ENCODE measurements around the gene NEK11.

NEK11 gene

GRCh38 chr3:131221731-131222130, 195.1 kb downstream of the NEK11 start:
- H3K4me3 ChIP-seq (ENCODE audit: low read depth, low read length), result no peak overlapping the region

- H3K4me3 ChIP-seq (ENCODE audit: low read depth, low read length), result no peak overlapping the region
These were observed 195.9 kb downstream of the NEK11 start for GRCh38 chr3:131222599-131222998.

DNA sequence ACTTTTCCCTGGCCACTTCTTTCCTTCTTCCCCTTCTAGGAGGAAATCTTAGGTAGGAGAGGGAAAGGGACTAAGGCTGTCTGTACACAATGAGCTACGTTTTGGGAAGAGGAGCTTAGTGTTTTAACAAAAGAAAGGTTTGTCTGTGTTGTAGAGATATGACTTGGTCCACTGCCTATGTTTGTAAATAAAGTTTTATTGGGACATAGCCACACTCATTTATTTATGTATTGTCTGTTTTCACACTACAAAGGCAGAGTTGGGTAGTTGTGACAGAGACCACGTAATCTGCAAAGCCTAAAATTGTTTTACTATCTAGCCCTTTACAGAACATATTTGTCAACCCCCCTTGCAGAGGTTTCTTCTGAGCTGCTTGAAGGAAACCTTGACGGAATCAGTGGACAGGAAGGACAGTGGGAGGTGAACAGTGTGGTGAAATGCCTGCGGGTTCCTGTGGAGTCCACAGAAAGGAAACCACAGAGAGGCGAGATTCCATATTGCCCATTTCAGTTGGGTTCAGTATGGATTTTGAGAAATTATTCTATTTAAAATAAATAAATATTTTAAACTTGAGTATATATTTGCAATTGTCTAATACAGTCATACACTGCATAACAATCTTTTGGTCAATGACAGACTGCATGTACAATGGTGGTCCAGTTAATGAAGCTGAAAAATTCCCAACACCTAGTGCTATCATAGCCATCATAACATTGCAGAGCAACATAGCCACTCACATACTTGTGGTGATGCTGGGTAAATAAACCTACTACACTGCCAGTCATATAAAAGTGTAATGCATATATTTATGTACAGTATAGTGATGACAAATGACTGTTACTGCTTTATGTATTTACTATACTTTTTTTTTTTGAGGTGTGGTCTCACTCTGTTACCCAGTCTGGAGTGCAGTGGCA, 197.0 kb downstream of the NEK11 start:
- H3K4me3 ChIP-seq (ENCODE audit: low read depth, low read length), result no peak overlapping the region

GRCh38 chr3:131224886-131225550, 198.3 kb downstream of the NEK11 start:
- H3K4me3 ChIP-seq (ENCODE audit: low read depth, low read length), result no peak overlapping the region

GRCh38 chr3:131228522-131228921, 201.8 kb downstream of the NEK11 start:
- no peak overlapping the region for H3K4me3 ChIP-seq (ENCODE audit: low read depth, low read length)

- no peak overlapping the region for H3K4me3 ChIP-seq (ENCODE audit: low read depth, low read length)
These were observed 205.2 kb downstream of the NEK11 start for GRCh38 chr3:131231710-131232389.

DNA sequence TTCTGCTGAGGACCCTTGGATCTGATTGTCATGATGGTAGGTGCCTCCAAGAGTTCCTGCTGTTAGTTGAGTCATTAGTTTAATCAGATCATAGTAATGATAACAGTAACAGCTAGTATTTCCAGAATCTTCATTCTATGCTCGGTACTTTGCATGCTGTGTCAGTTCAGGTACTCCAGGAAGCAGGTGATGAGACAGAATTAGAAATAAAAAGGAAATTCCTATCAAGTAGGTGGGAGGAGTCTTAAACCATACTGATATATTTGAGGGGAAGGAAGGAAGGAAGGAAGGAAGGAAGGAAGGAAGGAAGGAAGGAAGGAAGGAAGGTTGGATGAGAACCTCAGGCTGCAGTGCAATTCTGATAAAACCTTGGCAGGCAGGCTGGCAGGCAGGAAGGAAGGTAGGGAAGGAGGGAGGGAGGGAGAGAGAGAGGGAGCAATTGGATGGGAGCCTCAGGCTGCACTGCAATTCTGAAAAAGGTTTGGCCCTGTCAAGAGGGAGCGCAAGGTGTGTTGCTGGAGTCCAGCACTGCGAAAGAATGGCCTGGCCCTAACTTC, 206.1 kb downstream of the NEK11 start:
- H3K4me3 ChIP-seq (ENCODE audit: low read depth, low read length), result no peak overlapping the region

DNA sequence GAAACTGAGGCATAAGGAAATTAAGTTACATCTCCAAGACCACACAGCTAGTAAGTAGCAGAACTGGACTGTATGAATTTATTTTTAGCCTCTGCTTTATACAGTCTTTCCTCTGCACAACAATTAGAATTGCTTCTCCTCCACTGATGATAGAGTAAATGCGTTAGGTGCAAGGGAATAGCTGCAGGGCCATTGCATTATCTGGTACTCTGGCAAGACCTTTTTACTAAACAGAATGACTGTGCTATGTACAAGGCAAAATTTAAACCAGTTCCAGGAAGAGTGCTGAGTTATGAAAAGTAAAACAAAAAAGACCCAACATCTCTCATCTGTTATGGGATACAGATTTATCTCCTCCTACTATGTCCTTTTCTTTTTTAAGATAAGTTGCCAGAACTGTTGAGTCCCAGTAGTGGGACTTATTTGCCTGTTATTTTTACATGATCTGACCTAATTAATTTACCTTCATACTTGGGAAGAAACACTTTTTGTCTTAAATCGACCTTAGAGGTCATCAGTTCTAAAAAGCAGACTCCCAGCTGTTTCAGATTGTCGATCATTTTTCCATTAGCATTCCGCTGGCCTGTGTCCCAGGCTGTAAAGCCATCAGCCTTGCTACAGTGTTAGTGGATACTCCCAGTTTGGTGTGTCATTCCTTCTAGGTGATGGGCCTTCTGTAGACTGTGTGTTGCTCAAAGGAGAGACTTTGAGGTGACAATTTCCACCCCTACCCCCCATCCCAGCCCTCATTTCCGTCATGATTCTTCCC, 207.4 kb downstream of the NEK11 start:
- H3K4me3 ChIP-seq (ENCODE audit: low read depth, low read length), result no peak overlapping the region

DNA sequence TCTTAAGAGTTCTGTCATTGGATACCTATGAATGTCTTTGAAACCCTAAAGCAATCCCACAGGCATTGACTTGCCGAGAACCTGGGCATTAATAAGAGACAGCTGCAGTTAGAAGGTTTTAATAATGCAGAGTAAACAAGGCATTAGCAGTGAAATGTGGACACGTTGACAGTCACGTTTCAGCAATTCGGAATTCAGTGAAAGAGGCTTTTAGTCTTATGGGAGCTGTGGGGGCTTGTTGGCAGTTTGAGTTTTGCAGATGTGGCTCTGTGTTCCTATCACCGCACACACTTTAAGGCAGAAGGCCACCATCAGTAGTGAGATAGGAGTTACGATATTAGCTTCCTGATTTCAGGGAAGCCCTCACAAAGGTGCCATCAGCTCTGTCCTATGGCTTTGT, 209.7 kb downstream of the NEK11 start:
- no peak overlapping the region for H3K4me3 ChIP-seq (ENCODE audit: low read depth, low read length)

DNA sequence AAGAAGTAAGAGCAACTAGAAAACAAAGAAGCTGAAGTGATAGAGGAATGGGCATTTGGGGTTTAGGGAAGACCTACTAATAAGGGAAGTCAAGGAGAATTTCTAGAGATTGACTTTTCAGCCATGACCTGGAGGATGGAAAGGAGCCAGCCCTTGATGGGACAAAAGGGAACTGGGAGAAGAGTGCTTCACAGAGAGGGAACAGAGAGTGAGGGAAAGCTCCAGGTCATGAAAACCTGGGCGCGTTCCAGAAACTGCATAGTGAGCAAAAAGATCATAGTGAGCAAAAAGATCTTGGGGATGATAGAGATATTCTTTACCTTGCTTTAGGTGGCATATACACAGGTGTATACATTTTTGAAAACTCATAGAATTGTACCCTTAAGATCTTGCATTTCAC, 211.8 kb downstream of the NEK11 start:
- H3K4me3 ChIP-seq (ENCODE audit: low read depth, low read length), result no peak overlapping the region

DNA sequence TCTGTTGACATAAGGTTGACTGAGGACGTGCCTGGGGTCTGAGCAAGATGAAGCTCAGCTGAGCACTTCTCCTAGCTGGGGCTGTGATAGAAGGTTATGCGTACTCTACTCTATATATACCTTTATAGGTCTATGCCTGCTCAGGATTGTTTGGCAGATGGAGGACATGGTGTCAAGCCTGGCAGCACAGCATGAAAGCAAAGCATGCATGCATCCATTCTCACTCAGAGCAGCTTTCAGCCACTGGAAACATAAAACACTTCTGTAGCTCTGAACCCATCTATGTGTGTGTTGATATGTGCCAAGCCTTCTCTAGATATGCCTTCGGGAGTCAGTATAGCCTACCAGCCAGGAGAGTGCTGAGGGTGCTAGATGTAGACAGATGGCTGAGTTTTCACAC, 212.6 kb downstream of the NEK11 start:
- H3K4me3 ChIP-seq (ENCODE audit: low read depth, low read length), result no peak overlapping the region

- no peak overlapping the region for H3K4me3 ChIP-seq (ENCODE audit: low read depth, low read length)
These were observed 215.5 kb downstream of the NEK11 start for GRCh38 chr3:131242201-131242600.

- H3K4me3 ChIP-seq (ENCODE audit: low read depth, low read length), result no peak overlapping the region
These were observed 223.8 kb downstream of the NEK11 start for GRCh38 chr3:131250466-131250865.

DNA sequence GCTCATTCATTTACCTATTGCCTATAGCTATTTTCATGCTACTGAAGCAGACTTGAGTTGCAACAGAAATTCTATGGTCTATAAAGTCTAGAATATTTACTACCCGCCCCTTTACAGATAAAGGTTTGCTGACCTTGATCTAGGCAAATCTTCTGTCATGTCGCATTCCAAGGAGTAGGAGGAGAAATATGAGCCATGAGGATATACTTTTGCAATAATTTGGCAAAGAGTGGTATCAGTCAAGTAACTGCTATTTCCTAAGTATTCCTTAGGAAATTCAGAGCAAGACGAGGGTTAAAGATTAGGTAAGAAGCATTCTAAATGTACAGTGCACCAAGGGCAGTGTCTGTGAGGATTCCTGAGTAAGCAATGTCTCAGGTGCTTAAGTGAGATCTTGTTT, 233.8 kb downstream of the NEK11 start:
- no peak overlapping the region for H3K4me3 ChIP-seq (ENCODE audit: low read depth, low read length)

DNA sequence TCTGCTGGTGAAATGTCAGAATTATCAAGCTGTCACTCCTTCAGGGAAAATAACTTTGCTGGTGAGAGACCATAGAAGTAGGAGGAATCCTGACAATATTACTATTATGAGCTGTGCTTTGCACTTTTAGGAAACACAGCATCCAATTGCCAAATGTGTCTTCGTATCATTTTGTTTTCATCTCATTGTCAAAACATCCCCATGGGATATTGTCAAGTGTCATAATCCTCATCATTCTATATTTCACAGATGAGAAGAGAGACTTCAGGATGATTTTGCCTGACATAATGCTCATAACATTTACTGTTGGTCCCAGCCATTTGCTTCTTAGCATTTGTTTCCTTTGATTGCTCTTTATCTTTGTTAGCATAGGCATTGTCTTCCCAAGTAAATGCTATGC, 234.4 kb downstream of the NEK11 start:
- no peak overlapping the region for H3K4me3 ChIP-seq (ENCODE audit: low read depth, low read length)

DNA sequence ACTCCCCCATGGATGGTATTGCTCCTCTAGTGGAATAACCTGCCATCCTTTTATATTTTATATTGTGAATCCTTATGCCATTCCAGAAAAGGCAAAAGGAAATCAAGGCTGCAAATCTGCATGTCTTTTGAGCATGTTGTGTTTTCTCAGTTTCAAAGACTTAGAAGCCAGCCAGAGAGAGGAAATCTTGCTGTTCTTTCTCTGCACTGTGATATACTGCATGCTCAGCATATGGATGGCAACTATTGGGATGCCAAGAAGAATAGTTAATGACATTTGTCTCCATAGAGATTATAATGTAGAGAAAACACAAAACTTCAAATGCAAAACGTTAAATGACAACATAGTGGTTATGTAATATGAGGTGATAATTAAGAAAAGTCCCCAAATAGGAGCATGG, 248.9 kb downstream of the NEK11 start:
- H3K4me3 ChIP-seq (ENCODE audit: low read depth, low read length), result no peak overlapping the region

- no peak overlapping the region for H3K4me3 ChIP-seq (ENCODE audit: low read depth, low read length)
These were observed 251.3 kb downstream of the NEK11 start for GRCh38 chr3:131277836-131278497.

DNA sequence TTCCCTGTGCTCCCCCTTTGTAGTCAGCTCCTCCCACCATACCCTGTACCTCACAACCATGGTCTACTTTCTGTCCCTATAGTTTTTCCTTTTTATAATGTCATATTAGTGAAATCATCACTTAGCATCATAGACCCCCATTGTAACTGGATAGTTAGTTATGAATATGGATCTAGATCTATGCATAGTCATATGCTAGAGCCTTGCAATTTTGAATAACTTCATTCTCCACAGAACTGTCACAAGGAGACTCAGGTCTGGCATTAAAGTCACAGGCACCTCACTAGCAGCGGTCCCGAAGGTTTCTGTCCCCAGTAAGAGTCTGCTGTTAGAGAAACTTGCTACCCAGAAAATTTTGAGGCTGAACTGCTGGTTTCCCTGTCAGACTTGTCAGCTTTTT, 252.9 kb downstream of the NEK11 start:
- H3K4me3 ChIP-seq (ENCODE audit: low read depth, low read length), result no peak overlapping the region

DNA sequence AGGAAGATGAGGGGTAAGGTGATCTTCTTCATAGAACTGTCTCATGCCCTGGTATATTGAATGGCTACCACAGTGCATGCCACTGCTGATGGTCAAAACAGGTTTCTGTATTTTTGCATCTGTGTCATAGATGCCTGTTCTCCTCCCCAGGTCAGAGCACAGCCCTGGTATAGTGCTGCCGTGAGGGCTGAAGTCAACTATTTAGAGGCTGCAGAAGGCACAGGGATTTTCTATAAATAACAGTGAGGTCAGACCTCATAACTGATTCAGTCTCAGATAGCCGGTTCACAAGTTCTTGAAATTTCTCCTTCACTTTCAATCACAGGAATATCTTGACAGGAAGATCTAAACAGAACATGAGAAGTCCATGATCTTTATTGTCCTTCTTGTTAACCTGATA, 255.7 kb downstream of the NEK11 start:
- H3K4me3 ChIP-seq (ENCODE audit: low read depth, low read length), result no peak overlapping the region

GRCh38 chr3:131282967-131283366, 256.3 kb downstream of the NEK11 start:
- H3K4me3 ChIP-seq (ENCODE audit: low read depth, low read length), result no peak overlapping the region

Measured in iPS-11a (cell line).